GM12875 (cell line): ENCODE data around the gene PHF8.

ENCODE experiments used
- H3K4me3 ChIP-seq: one replicate; pipeline ENCODE4 v1.5.1; 2011; ENCODE audit warnings: low read depth, low read length, control low read depth
- CTCF ChIP-seq: IDR thresholded peaks from 2 replicates; pipeline ENCODE4 v1.5.1; 2011; ENCODE audit warnings: low read depth, mild to moderate bottlenecking, control low read depth, inconsistent platforms, low read length, moderate library complexity, borderline replicate concordance; ENCODE audit not compliant: insufficient read depth

PHF8 gene

GRCh38 chrX:53926030-53926429 lies 118.2 kb downstream of the PHF8 start:
- no peak for TF ChIP-seq CTCF
- no peak overlapping the region for H3K4me3 ChIP-seq

- no peak for TF ChIP-seq CTCF
Measured at GRCh38 chrX:53918702-53919101, 125.6 kb downstream of the PHF8 start.

GRCh38 chrX:53900623-53901022 lies 143.7 kb downstream of the PHF8 start:
- no peak overlapping the region for H3K4me3 ChIP-seq
- TF ChIP-seq CTCF = no peak

More at GRCh38 chrX:53918702-53919101, 125.6 kb downstream of the PHF8 start:
- no peak overlapping the region for H3K4me3 ChIP-seq

- H3K4me3 ChIP-seq = no peak overlapping the region
- no peak for TF ChIP-seq CTCF
Measured at GRCh38 chrX:53895270-53895669, 149.0 kb downstream of the PHF8 start.
